Endodermal cell (in vitro differentiated cells): Measurements from ENCODE around the gene KRT5. TPM values are rescaled to one million over a fixed set of nuclear protein-coding genes. Genes with fewer than 3 reads are reported as not detected.
"Not testable (repeated sequence)": the region's sequence is repeated elsewhere in the genome, so short reads cannot be mapped to it uniquely, and the experiment has no call there.

ENCODE experiments used
- DNase-seq: peaks from one replicate; pipeline ENCODE4 v3.0.0-alpha.2; 2017
- H3K27ac ChIP-seq: 2 replicates; pipeline ENCODE4 v1.5.1; 2013; ENCODE audit warnings: mild to moderate bottlenecking, low read depth, low read length, moderate library complexity
- H3K27me3 ChIP-seq: 2 replicates; pipeline ENCODE4 v1.6.1; 2013; ENCODE audit warnings: mild to moderate bottlenecking, low read length, moderate library complexity; ENCODE audit not compliant: insufficient read depth, control insufficient read depth, poor library complexity, severe bottlenecking
- H3K36me3 ChIP-seq: 2 replicates; pipeline ENCODE4 v1.7.0; 2013; ENCODE audit warnings: mild to moderate bottlenecking, low read length, moderate library complexity; ENCODE audit not compliant: control insufficient read depth, insufficient read depth
- H3K4me1 ChIP-seq: one replicate; pipeline ENCODE4 v1.7.0; 2013; ENCODE audit warnings: low read length; ENCODE audit not compliant: control insufficient read depth, insufficient read depth
- H3K4me3 ChIP-seq: 2 replicates; pipeline ENCODE4 v1.5.1; 2013; ENCODE audit warnings: mild to moderate bottlenecking, low read length, moderate library complexity
- H3K9ac ChIP-seq: 2 replicates; pipeline ENCODE4 v1.6.1; 2013; ENCODE audit warnings: mild to moderate bottlenecking, low read length, moderate library complexity; ENCODE audit not compliant: poor library complexity, severe bottlenecking; ENCODE audit errors: extremely low read depth
- H3K9me3 ChIP-seq: 2 replicates; pipeline ENCODE4 v1.6.1; 2013; ENCODE audit warnings: mild to moderate bottlenecking, low read length, moderate library complexity; ENCODE audit not compliant: control insufficient read depth
- H3K27ac Mint-ChIP-seq: 2 replicates; pipeline ENCODE4 v1.8.0; 2020; ENCODE audit warnings: mixed read lengths
- H3K27me3 Mint-ChIP-seq: 2 replicates; pipeline ENCODE4 v1.8.0; 2021; ENCODE audit warnings: mild to moderate bottlenecking, mixed read lengths; ENCODE audit not compliant: insufficient read depth
- H3K36me3 Mint-ChIP-seq: 2 replicates; pipeline ENCODE4 v1.8.0; 2020; ENCODE audit warnings: low read depth, mixed read lengths
- H3K4me1 Mint-ChIP-seq: 2 replicates; pipeline ENCODE4 v1.8.0; 2020; ENCODE audit warnings: mixed read lengths
- H3K4me3 Mint-ChIP-seq: 2 replicates; pipeline ENCODE4 v1.8.0; 2020; ENCODE audit warnings: mild to moderate bottlenecking, moderate library complexity, mixed read lengths
- H3K9me3 Mint-ChIP-seq: 2 replicates; pipeline ENCODE4 v1.8.0; 2020; ENCODE audit warnings: mild to moderate bottlenecking, mixed read lengths
- CTCF ChIP-seq: fragments of 200-600 bp; sonication (generic); conservative IDR thresholded peaks from 2 replicates; pipeline ENCODE4 v1.5.0; 2021; ENCODE audit warnings: antibody characterized with exemption, mild to moderate bottlenecking
- WGBS, 2 experiments: methylation state at CpG; one replicate each; pipeline versions ENCODE4 v1.1.5 to v1.1.7; 2013; ENCODE audit warnings: missing lambda C conversion rate in 2 of 2, mixed read lengths in 1 of 2; ENCODE audit not compliant: insufficient coverage in 1 of 2, insufficient read length in 1 of 2; 5-methylcytosine and 5-hydroxymethylcytosine counted together
- total RNA-seq, 2 donors: library from RNA; stranded (reverse); fragmentation: NEBNext Ultra II Directional in 1 of 2; extraction: Animal tissue kit (Norgen Biotek cat#: 25700) in 1 of 2; gene quantifications; 2 replicates in 1 of 2; 3 replicates in 1 of 2; pipeline ENCODE4 v1.2.1, GENCODE V29; 2021

The KRT5 gene
- total RNA-seq, 2 donors from 2014 or later = not detected

GRCh38 chr12:52494100-52494499, 26.1 kb downstream of the KRT5 start:
- peaks cover 35% of the 10 kb centered on the region for H3K4me1 Mint-ChIP-seq
- Histone ChIP-seq H3K9me3 (no peaks in the 10 kb centered on the region), H3K9ac (no peak overlapping the region), H3K4me1 (peaks cover 19% of the 10 kb centered on the region), H3K27me3 (no peaks in the 10 kb centered on the region), H3K36me3 (no peaks in the 10 kb centered on the region), H3K4me3 (no peak overlapping the region), H3K27ac (no peak overlapping the region)
- peaks cover 2% of the 10 kb centered on the region for H3K9me3 Mint-ChIP-seq
- no peaks in the 10 kb centered on the region for H3K36me3 Mint-ChIP-seq
- DNase-seq = no peak
- no peak overlapping the region for H3K27ac Mint-ChIP-seq
- WGBS, 2 experiments = 100% methylated on average over 1 of the region's 1 CpG
- no peak overlapping the region for H3K4me3 Mint-ChIP-seq
- H3K27me3 Mint-ChIP-seq = peaks cover 14% of the 10 kb centered on the region
- TF ChIP-seq CTCF = no peak

- H3K27ac Mint-ChIP-seq = no peak within 1 kb of the TSS
- H3K4me3 Mint-ChIP-seq = no peak within 1 kb of the TSS
- Histone ChIP-seq H3K9me3 (no peaks in the 10 kb centered on the region), H3K36me3 (no peaks in the 10 kb centered on the region), H3K4me1 (peaks cover 19% of the 10 kb centered on the region), H3K27me3 (no peaks in the 10 kb centered on the region), H3K4me3 (no peak within 1 kb of the TSS), H3K27ac (no peak within 1 kb of the TSS), H3K9ac (no peak within 1 kb of the TSS)
- H3K36me3 Mint-ChIP-seq = no peaks in the 10 kb centered on the region
- TF ChIP-seq CTCF = no peak
- peaks cover 20% of the 10 kb centered on the region for H3K27me3 Mint-ChIP-seq
- peaks cover 35% of the 10 kb centered on the region for H3K4me1 Mint-ChIP-seq
- no peak for DNase-seq
- peaks cover 2% of the 10 kb centered on the region for H3K9me3 Mint-ChIP-seq
- WGBS, 2 experiments = 86 to 90% methylated on average over 2 of the region's 2 CpGs
Measured at GRCh38 chr12:52493172-52493571, 27.0 kb downstream of the KRT5 start, which contains the start of gene KRT6A. Gene KRT6A, minus strand, starts transcription at chr12:52493257. Its CDS starts 69 bp downstream, at chr12:52493188.

GRCh38 chr12:52492405-52492804, 27.8 kb downstream of the KRT5 start:
- H3K27me3 Mint-ChIP-seq = peaks cover 20% of the 10 kb centered on the region
- H3K4me3 Mint-ChIP-seq, H3K9me3 ChIP-seq, H3K27ac ChIP-seq, H3K27me3 ChIP-seq, H3K9ac ChIP-seq, H3K27ac Mint-ChIP-seq, H3K36me3 ChIP-seq, H3K4me3 ChIP-seq, H3K9me3 Mint-ChIP-seq, DNase-seq, H3K36me3 Mint-ChIP-seq: not testable (repeated sequence)
- WGBS, 2 experiments = 93 to 100% methylated on average over 1 of the region's 6 CpGs
- H3K4me1 Mint-ChIP-seq = peaks cover 35% of the 10 kb centered on the region
- peaks cover 19% of the 10 kb centered on the region for H3K4me1 ChIP-seq

- not testable (repeated sequence) for H3K9ac ChIP-seq, H3K4me3 Mint-ChIP-seq
- H3K27me3 Mint-ChIP-seq = peaks cover 23% of the 10 kb centered on the region
Measured at GRCh38 chr12:52491495-52491894, 28.7 kb downstream of the KRT5 start.

More at GRCh38 chr12:52491495-52491894, 28.7 kb downstream of the KRT5 start:
- not testable (repeated sequence) for H3K27ac Mint-ChIP-seq, DNase-seq, H3K36me3 Mint-ChIP-seq, H3K4me3 ChIP-seq, H3K9me3 ChIP-seq, H3K36me3 ChIP-seq, H3K27ac ChIP-seq, H3K27me3 ChIP-seq, H3K9me3 Mint-ChIP-seq
- H3K4me1 ChIP-seq = peaks cover 16% of the 10 kb centered on the region
- 97 to 100% methylated on average over 6 to 8 of the region's 8 CpGs for WGBS, 2 experiments
- peaks cover 28% of the 10 kb centered on the region for H3K4me1 Mint-ChIP-seq
